GM23338 (cell line): ENCODE measurements around the gene KLHL12. TPM values are rescaled to one million over a fixed set of nuclear protein-coding genes. Genes with fewer than 3 reads are reported as not detected.
"Not testable (repeated sequence)": the region's sequence is repeated elsewhere in the genome, so short reads cannot be mapped to it uniquely, and the experiment has no call there.

Experiments
- ATAC-seq: fragments of 200-7000 bp; cut with Tn5 transposase; 3 replicates; pipeline ENCODE4 v1.9.1; 2020
- DNase-seq: peaks from one replicate; pipeline ENCODE4 v3.0.0-alpha.2; 2015; ENCODE audit warnings: low spot score
- H2AFZ ChIP-seq: fragments of 200-600 bp; sonication (generic); 2 replicates; pipeline ENCODE4 v1.8.0; 2016; ENCODE audit warnings: antibody characterized with exemption, mild to moderate bottlenecking, moderate library complexity
- H3F3A ChIP-seq: fragments of 200-600 bp; sonication (generic); replicated peaks from 2 replicates; pipeline ENCODE4 v1.8.0; 2017; ENCODE audit warnings: antibody characterized with exemption, mixed run types, low read depth
- H3K27ac ChIP-seq: fragments of 200-600 bp; sonication (generic); 2 replicates; pipeline ENCODE4 v1.6.1; 2016; ENCODE audit warnings: low read depth
- H3K27me3 ChIP-seq: fragments of 200-600 bp; sonication (generic); 2 replicates; pipeline ENCODE4 v1.8.0; 2016; ENCODE audit warnings: mild to moderate bottlenecking, mixed run types, moderate library complexity; ENCODE audit not compliant: insufficient read depth
- H3K36me3 ChIP-seq: fragments of 200-600 bp; sonication (generic); 2 replicates; pipeline ENCODE4 v1.8.0; 2016; ENCODE audit warnings: mild to moderate bottlenecking; ENCODE audit not compliant: insufficient read depth
- H3K4me1 ChIP-seq: fragments of 200-600 bp; sonication (generic); 2 replicates; pipeline ENCODE4 v1.8.0; 2016; ENCODE audit warnings: mild to moderate bottlenecking, moderate library complexity; ENCODE audit not compliant: insufficient read depth
- H3K4me2 ChIP-seq: fragments of 200-600 bp; sonication (generic); 2 replicates; pipeline ENCODE4 v1.7.1; 2017; ENCODE audit warnings: mixed run types
- H3K4me3 ChIP-seq: fragments of 200-600 bp; sonication (generic); 2 replicates; pipeline ENCODE4 v1.6.1; 2016; ENCODE audit warnings: mixed run types
- H3K79me2 ChIP-seq: fragments of 200-600 bp; sonication (generic); replicated peaks from 2 replicates; pipeline ENCODE4 v1.8.0; 2017; ENCODE audit warnings: mild to moderate bottlenecking; ENCODE audit not compliant: insufficient read depth
- H3K9me2 ChIP-seq: fragments of 200-600 bp; sonication (generic); 2 replicates; pipeline ENCODE4 v1.8.0; 2017; ENCODE audit not compliant: insufficient read depth
- H4K20me1 ChIP-seq: fragments of 200-600 bp; sonication (generic); replicated peaks from 2 replicates; pipeline ENCODE4 v1.8.0; 2017; ENCODE audit warnings: mild to moderate bottlenecking; ENCODE audit not compliant: insufficient read depth
- H3K27ac Mint-ChIP-seq: 2 replicates; pipeline ENCODE4 v1.8.0; 2020; ENCODE audit warnings: inconsistent platforms, mild to moderate bottlenecking, moderate library complexity, mixed read lengths
- H3K27me3 Mint-ChIP-seq: 3 replicates; pipeline ENCODE4 v1.8.0; 2022; ENCODE audit warnings: low read depth, mild to moderate bottlenecking, moderate library complexity, mixed read lengths, inconsistent platforms; ENCODE audit not compliant: insufficient read depth, poor library complexity
- H3K36me3 Mint-ChIP-seq: 3 replicates; pipeline ENCODE4 v1.8.0; 2021; ENCODE audit warnings: low read depth, mild to moderate bottlenecking, inconsistent platforms, moderate library complexity, mixed read lengths
- H3K4me1 Mint-ChIP-seq: 3 replicates; pipeline ENCODE4 v1.8.0; 2020; ENCODE audit warnings: mild to moderate bottlenecking, inconsistent platforms, mixed read lengths
- H3K4me3 Mint-ChIP-seq: 3 replicates; pipeline ENCODE4 v1.8.0; 2021; ENCODE audit warnings: moderate library complexity, mild to moderate bottlenecking, inconsistent platforms, mixed read lengths
- H3K9me3 Mint-ChIP-seq: 3 replicates; pipeline ENCODE4 v1.8.0; 2020; ENCODE audit warnings: moderate library complexity, mild to moderate bottlenecking, inconsistent platforms, mixed read lengths
- CREB1 ChIP-seq: fragments of 250-450 bp; sonication (Bioruptor Pico); IDR thresholded peaks from 2 replicates; pipeline ENCODE4 v1.5.0; 2020; ENCODE audit warnings: low read depth, mild to moderate bottlenecking, moderate library complexity
- CTCF ChIP-seq, 2 experiments: fragments of 200-600 bp in 1 of 2; sonication (generic) in 1 of 2; conservative IDR thresholded peaks; 2 replicates each; pipeline versions ENCODE4 v1.5.1 to v1.6.1; 2016 to 2017; ENCODE audit warnings: antibody characterized with exemption in 2 of 2, low read depth in 2 of 2, mild to moderate bottlenecking in 2 of 2, moderate library complexity in 1 of 2
- ETS1 ChIP-seq: IDR thresholded peaks from 2 replicates; pipeline ENCODE4 v1.6.1; 2016; ENCODE audit warnings: antibody characterized with exemption
- EZH2 ChIP-seq: fragments of 200-600 bp; sonication (generic); IDR thresholded peaks from one replicate; pipeline ENCODE4 v1.8.0; 2017; ENCODE audit warnings: antibody characterized with exemption, mild to moderate bottlenecking, low read depth; ENCODE audit not compliant: unreplicated experiment
- EZH2phosphoT487 ChIP-seq: fragments of 200-600 bp; sonication (generic); IDR thresholded peaks from one replicate; pipeline ENCODE4 v1.8.1; 2018; ENCODE audit warnings: antibody characterized with exemption; ENCODE audit not compliant: unreplicated experiment
- NANOG ChIP-seq: IDR thresholded peaks from 2 replicates; pipeline ENCODE4 v1.6.1; 2016; ENCODE audit warnings: antibody characterized with exemption, borderline replicate concordance
- POLR2AphosphoS5 ChIP-seq: IDR thresholded peaks from 2 replicates; pipeline ENCODE4 v1.6.1; 2016; ENCODE audit warnings: antibody characterized with exemption, low read depth
- ZNF462 ChIP-seq: fragments of 250-450 bp; sonication (Bioruptor Pico); IDR thresholded peaks from 2 replicates; pipeline ENCODE4 v1.5.0; 2020; ENCODE audit warnings: mild to moderate bottlenecking, moderate library complexity
- polyA plus RNA-seq: library from polyadenylated mRNA; unstranded; fragments of >200 nt; fragmentation: Nextera tagmentation; extraction: Ambion mirVana; gene quantifications from 2 replicates; pipeline ENCODE4 v1.2.1, GENCODE V29; 2016
- total RNA-seq: library from RNA; depleted of rRNA; stranded (reverse); fragments of >200 nt; shearing (Covaris generic); gene quantifications from 2 replicates; pipeline ENCODE4 v1.2.3, GENCODE V29; 2014

KLHL12 gene
- total and polyA plus RNA-seq, 2 experiments from 2014 or later: 14.6 to 27.5 TPM

- TF ChIP-seq ZNF462 (CRISPR knock-in tag) (no peak), NANOG (no peak), POLR2AphosphoS5 (no peak)
Observed at GRCh38 chr1:202940561-202940960, 13.5 kb upstream of the KLHL12 start (continued).

- ATAC-seq: no peak
- no peak for TF ChIP-seq CREB1 (CRISPR knock-in tag)
- TF ChIP-seq POLR2AphosphoS5: no peak
- no peak for TF ChIP-seq ETS1
- TF ChIP-seq EZH2phosphoT487: no peak
- TF ChIP-seq CTCF (conservative IDR thresholded peaks at IDR 0.05; ENCODE audit: low read depth in 2 of 2): peak in 1 of 2 experiments; percentile 11; a peak in 1 of 4 replicates
- TF ChIP-seq EZH2: no peak
- H3K27me3 Mint-ChIP-seq: no peaks in the 10 kb centered on the region
Observed at GRCh38 chr1:202938287-202938925, 11.4 kb upstream of the KLHL12 start.

GRCh38 chr1:202936409-202936808, 9.4 kb upstream of the KLHL12 start:
- H3K27ac Mint-ChIP-seq, H3K4me3 ChIP-seq, H3K27me3 Mint-ChIP-seq, H3K9me2 ChIP-seq, H3K79me2 ChIP-seq, H3K9me3 Mint-ChIP-seq, H3K4me2 ChIP-seq, H3K4me1 ChIP-seq, ATAC-seq, H3K4me1 Mint-ChIP-seq, H4K20me1 ChIP-seq, H3K27me3 ChIP-seq, H3K36me3 ChIP-seq, H3K27ac ChIP-seq, H3F3A ChIP-seq, H3K4me3 Mint-ChIP-seq, DNase-seq, H2AFZ ChIP-seq: not testable (repeated sequence)
- H3K36me3 Mint-ChIP-seq: peaks cover 12% of the 10 kb centered on the region

More at GRCh38 chr1:202938287-202938925, 11.4 kb upstream of the KLHL12 start:
- Histone ChIP-seq H3K4me2 (no peak overlapping the region), H4K20me1 (no peaks in the 10 kb centered on the region; the same call in none of the 2 replicates), H3K9me2 (no peaks in the 10 kb centered on the region), H3K4me1 (no peaks in the 10 kb centered on the region), H2AFZ (no peak overlapping the region), H3K27ac (no peak overlapping the region), H3F3A (no peaks in the 10 kb centered on the region), H3K36me3 (0 out of 2 replicates have a peak, but pooled peaks cover 12% of the 10 kb centered on the region), H3K27me3 (no peaks in the 10 kb centered on the region), H3K4me3 (no peak overlapping the region), H3K79me2 (no peaks in the 10 kb centered on the region)
- no peak for DNase-seq
- peaks cover 28% of the 10 kb centered on the region for H3K36me3 Mint-ChIP-seq
- H3K4me3 Mint-ChIP-seq: no peak overlapping the region
- H3K27ac Mint-ChIP-seq: no peak overlapping the region
- H3K4me1 Mint-ChIP-seq: no peaks in the 10 kb centered on the region
- H3K9me3 Mint-ChIP-seq: peaks cover under 1% of the 10 kb centered on the region; the same call in 1 of the 3 replicates
